ENCODE results near the gene CORO7.

CORO7 gene

DNA sequence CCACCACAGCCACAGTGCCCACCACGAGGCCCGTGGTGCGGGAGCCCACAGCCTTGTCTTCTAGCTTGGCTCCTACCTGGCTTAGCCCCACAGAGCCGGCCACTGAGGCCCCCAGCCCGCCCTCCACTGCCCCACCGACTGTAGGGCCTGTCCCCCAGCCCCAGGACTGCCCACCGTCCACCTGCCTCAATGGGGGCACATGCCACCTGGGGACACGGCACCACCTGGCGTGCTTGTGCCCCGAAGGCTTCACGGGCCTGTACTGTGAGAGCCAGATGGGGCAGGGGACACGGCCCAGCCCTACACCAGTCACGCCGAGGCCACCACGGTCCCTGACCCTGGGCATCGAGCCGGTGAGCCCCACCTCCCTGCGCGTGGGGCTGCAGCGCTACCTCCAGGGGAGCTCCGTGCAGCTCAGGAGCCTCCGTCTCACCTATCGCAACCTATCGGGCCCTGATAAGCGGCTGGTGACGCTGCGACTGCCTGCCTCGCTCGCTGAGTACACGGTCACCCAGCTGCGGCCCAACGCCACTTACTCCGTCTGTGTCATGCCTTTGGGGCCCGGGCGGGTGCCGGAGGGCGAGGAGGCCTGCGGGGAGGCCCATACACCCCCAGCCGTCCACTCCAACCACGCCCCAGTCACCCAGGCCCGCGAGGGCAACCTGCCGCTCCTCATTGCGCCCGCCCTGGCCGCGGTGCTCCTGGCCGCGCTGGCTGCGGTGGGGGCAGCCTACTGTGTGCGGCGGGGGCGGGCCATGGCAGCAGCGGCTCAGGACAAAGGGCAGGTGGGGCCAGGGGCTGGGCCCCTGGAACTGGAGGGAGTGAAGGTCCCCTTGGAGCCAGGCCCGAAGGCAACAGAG is 34.2 kb downstream of the CORO7 start:
- DNase-seq = no peak

- no peak for DNase-seq
These were observed 35.1 kb downstream of the CORO7 start for GRCh38 chr16:4381072-4381934.

GRCh38 chr16:4380119-4381063 is 36.0 kb downstream of the CORO7 start:
- DNase-seq = no peak

DNA sequence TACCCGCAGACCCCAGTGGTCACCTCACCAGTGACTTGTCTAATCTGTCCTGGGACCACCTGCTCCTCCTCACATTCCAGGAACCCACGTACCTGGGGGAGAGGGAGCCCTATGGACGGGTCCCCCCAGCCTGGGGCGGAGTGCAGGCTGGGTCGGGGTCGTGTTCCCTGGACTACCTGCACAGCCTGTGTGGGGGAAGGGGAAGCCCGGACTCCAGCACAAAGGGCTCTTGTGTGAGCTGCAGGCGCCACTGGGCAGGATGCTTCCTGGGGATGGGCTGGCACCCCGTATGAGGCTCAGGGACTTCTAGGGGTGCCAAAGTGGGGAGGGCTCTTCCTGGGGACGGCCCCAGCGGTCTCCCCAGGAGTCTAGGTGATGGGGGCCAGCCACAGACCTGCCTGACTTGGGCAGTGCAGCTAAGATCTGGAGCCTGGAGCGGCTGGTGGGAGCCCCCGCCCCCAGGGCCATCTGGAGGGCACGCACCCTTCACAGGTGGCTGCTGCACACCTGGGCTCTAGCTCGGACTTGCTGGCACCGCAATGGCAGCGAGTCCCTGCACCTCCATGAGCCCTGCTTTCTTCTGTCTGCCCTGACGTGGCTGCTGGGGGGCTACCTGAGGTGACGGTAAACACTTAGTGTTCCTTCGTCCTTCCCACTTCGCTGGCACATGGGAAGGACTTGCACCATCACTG is 37.3 kb downstream of the CORO7 start:
- no peak for DNase-seq

GRCh38 chr16:4378161-4378666 is 38.2 kb downstream of the CORO7 start:
- no peak for DNase-seq

- no peak for DNase-seq
These were observed 38.7 kb downstream of the CORO7 start for GRCh38 chr16:4377573-4378154.

GRCh38 chr16:4376893-4377572 is 39.4 kb downstream of the CORO7 start:
- DNase-seq = no peak

DNA sequence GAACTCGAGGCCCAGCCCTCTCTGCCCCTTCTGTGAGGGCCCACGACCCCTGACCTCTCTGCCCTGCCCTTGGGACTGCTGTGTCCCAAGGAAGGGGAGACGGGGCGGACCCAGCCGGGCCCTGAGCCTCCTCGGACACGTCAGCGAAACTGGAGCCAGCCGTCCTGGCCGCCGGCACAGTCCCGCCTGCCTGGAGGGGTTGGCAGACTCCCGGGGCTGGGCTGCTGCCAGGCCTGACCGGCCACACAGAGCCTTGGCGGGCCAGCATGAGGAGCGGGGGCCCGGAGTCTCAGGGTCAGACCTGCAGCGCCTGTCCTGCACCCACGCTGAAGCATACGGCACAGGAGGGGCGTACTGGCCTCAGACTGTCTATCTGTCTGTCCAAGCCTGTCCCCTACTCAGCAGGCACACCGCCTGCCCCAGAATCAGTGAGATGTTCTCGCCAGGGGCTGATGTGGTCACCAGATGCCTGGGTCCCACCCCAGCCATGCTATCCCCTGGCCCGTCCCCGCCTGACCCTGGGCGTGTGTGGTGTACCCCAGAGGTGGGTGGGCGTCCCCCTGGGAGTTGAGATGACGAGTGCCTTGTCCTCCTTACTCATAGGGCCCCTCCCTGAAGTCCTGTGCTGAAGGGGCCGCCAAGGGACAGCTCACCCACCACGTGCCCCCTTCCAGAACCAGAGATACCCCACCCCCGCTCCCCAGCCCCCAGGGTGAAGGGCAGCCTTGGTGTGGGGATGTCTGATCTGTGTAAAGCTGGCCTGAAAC is 40.1 kb downstream of the CORO7 start:
- DNase-seq = no peak

DNA sequence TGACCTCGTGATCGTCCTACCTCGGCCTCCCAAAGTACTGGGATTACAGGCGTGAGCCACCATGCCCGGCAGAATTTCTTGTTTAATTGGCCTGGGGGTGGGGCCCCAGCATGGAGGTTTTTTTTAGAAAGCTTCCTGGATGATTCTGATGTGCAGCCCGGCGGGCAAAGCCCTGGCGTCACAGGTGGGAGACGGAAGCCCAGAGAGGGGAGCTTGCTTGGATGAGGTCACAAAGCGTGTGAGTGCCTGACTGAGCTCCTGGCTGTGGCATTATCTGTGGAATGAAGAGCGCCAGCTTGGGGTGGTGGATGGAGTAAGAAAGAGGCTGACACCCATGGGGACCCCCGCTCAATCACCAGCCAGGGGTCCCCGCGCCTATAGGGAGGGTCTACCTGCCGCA is 40.7 kb downstream of the CORO7 start:
- no peak for DNase-seq

DNA sequence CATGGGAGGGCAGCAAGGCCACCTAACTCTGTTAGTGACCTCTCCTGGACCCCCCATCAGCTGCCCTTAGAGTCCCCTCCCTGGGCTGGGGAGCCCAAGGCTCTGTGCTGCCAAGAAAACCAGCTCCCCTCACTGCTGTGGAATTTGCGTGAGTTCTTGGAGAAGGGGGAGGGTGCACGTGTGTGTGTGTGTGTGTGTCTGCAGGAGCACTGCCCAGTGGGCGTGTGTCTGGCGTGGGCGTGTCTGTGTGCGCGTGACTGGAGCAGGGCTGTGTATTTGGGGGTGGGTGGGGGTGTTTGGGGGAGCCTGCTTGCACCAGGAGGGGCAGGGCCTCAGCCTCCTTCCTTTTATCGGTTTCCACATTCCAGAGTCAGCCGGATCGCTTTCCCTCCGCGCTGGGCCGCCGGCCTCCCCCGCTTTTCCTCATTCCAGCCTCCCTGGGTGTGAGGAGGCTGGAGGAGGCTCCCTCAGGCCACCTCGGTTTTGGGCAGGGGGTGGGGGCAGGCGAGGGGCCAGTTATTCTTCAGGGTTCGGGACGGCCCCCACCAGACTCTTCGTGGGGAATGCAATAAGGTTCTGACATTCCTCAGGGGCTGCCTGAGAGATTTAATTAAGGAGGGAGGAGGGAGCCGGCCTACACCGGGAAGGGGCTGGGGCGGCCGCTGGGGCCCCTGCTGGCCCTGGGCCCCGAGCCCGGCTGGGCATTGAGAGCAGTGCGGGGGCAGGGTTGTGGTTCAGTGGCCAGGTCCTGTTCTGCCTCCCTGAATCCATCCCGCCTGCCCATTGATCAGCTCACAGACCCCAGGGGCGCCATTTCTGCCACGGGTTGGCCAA is 42.3 kb downstream of the CORO7 start:
- no peak for DNase-seq

DNA sequence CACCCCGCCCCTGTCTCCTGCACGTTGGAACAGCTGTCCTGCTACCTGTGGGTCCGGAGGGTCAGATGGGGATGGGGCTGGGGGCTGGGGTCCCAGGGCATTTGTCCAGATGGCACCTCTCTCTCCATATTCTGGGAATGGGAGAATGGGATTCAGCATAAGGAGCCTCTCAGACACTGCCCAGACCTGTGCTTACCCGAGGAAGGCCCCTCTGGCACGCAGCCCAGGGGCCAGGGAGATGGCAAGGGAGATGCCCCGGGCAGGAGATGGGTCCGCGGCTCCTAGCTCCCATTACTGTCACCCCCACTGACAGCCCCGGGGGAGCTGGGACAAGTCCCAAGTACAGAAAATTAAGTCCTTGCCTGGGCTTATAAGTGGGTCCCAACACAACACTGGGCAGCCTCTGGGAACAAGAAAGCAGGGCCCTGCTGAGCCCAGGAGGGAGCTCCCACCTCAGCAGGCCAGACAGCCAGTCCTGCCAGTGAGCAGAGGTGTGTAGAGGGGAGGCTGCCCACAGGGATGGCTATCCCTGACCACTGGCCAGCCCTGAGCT is 43.0 kb downstream of the CORO7 start:
- DNase-seq = no peak

DNA sequence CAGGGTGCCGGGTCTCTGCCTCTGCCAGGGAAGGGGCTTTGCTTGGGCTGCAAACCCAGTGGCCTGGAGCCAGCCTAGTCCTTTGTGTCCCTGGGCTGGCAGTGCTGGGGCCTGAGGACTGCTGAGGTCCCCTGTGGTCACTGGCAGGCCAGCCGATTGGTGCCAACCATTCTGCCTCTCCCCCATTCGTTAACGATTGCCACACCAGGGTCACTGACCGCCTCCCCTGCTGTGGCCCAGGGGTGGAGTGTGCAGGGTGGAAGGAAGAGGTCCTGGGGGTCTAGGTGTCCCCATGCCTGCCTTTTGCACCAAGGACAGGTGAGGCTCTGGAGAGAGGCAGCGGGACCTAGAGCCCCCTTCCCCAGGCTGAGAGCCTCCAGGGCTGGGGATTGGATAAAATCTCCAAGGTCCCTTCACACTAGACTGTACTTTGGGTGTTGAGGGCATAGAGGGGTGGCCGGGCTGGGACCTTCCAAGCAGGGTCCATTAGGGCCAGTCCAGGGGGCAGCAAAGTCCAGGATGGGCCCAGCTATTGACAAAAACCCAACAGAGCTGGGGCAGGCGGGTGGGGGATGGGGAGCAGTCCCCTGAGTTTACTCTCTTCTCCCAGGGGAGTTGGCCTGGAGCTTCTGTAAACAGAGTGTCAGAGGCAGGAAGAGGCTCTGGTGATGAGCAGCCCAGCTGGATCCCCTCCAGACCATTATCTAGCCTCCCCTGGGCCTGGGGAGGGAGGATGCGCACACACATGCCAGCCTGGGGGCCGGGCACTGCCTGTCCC is 43.6 kb downstream of the CORO7 start:
- DNase-seq = peak; percentile 17

DNA sequence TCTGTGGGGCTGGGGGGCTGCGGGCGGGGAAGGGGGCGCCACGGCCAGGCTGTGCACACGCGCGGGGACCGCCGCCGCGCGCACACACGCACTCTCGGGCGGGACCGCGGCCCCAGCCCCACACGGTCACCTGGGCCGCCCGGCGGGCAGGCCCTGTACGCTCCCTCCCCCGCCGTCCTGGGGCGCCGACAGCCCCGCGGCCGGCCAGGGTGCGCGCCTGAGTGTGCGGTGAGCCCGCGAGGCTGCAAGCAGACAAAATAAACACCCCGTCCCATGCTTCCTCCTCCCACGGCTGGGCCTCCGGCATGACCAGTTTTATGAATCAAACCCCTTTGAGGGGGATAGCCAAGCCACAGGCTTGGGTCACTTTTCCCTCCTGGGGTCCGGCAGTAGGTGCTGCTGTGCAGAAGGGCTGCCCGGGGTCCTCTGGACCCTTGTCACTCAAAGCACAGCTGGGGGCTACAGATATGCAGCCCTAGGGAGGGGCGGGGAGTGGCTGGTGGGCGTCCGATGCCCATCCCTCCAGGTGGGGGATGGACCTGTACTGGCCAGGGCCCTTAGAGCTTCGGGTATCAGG is 44.3 kb downstream of the CORO7 start:
- no peak for DNase-seq

DNA sequence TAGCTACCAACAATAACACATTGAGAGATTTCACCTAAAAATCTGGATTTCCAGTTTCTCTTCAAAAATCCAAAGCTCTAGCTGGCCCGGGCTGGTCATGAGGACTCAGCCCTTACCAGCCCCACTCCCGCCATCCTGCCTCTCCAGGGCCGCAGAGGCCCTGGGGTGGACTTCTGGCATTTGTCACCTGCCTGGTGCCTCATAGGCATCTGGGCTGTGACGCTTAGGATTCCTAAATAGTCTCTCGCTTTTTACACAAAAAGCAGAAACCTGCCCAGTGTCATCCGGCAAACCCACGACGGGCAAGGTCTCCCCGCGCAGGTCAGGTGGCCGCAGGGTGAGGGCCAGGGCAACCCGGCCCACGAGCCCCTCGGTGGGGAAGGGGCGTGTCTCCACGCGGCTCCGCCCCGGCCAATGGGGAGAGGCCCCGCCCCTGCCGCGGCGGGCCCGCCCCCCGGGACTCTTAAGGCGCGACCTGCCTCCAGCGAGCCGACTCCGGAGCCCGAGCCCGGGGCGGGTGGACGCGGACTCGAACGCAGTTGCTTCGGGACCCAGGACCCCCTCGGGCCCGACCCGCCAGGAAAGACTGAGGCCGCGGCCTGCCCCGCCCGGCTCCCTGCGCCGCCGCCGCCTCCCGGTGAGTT is 44.9 kb downstream of the CORO7 start, which contains the start of gene VASN:
TSS of gene VASN (plus strand) at position 492 of the 644 bp plus-strand sequence. CDS start 9,030 bp downstream, outside the sequence.
- no peak for DNase-seq

GRCh38 chr16:4370570-4371356 is 45.6 kb downstream of the CORO7 start:
- DNase-seq = no peak

- DNase-seq = no peak
These were observed 46.2 kb downstream of the CORO7 start for GRCh38 chr16:4370151-4370550.
